DMS53 (cell line): ENCODE data around the gene TEX2.
A peak's percentile ranks its signal among the peaks of the same experiment; 100 is the strongest.
"Not testable (repeated sequence)": the region's sequence is repeated elsewhere in the genome, so short reads cannot be mapped to it uniquely, and the experiment has no call there.

Experiments used
- DNase-seq: peaks from one replicate; lab custom pipeline; 2025; lab: John Stamatoyannopoulos, UW

The TEX2 gene

GRCh38 chr17:64236827-64237403, 26.1 kb downstream of the TEX2 start:
- DNase-seq: peak; percentile 16

- no peak for DNase-seq
These were observed 28.1 kb downstream of the TEX2 start for GRCh38 chr17:64234961-64235360.

- no peak for DNase-seq
These were observed 30.4 kb downstream of the TEX2 start for GRCh38 chr17:64232466-64233262.

- no peak for DNase-seq
These were observed 31.4 kb downstream of the TEX2 start for GRCh38 chr17:64231567-64232141.

GRCh38 chr17:64230791-64231408, 32.2 kb downstream of the TEX2 start:
- DNase-seq: no peak

GRCh38 chr17:64229815-64230728, 33.0 kb downstream of the TEX2 start:
- DNase-seq: no peak

- DNase-seq: no peak
These were observed 36.9 kb downstream of the TEX2 start for GRCh38 chr17:64226132-64226531.

- no peak for DNase-seq
These were observed 37.6 kb downstream of the TEX2 start for GRCh38 chr17:64225410-64225809.

- no peak for DNase-seq
These were observed 39.0 kb downstream of the TEX2 start for GRCh38 chr17:64223931-64224629.

GRCh38 chr17:64223283-64223682, 39.8 kb downstream of the TEX2 start:
- no peak for DNase-seq

- no peak for DNase-seq
These were observed 41.4 kb downstream of the TEX2 start for GRCh38 chr17:64221679-64222078.

- DNase-seq: not testable (repeated sequence)
These were observed 42.5 kb downstream of the TEX2 start for GRCh38 chr17:64220604-64221003.

GRCh38 chr17:64219571-64219970, 43.5 kb downstream of the TEX2 start:
- DNase-seq: no peak

- no peak for DNase-seq
These were observed 45.0 kb downstream of the TEX2 start for GRCh38 chr17:64218066-64218465.

- peak; percentile 22 for DNase-seq
These were observed 45.8 kb downstream of the TEX2 start for GRCh38 chr17:64217249-64217691.

- peak; percentile 22 for DNase-seq
These were observed 46.5 kb downstream of the TEX2 start for GRCh38 chr17:64216338-64217248.

- DNase-seq: no peak
These were observed 47.1 kb downstream of the TEX2 start for GRCh38 chr17:64216000-64216337.

GRCh38 chr17:64214950-64215349, 48.1 kb downstream of the TEX2 start:
- no peak for DNase-seq

- DNase-seq: no peak
These were observed 48.9 kb downstream of the TEX2 start for GRCh38 chr17:64213995-64214811.
